Measurements from ENCODE around the gene TMC6.

TMC6 gene

GRCh38 chr17:78127888-78128550, 536 bp downstream of the TMC6 start:
- no peak for TF ChIP-seq CTCF (conservative IDR thresholded peaks at IDR 0.05; ENCODE audit: control insufficient read depth, insufficient read depth, low read depth, low read length)
- no peak for DNase-seq (ENCODE audit: low read depth)
- peak overlapping the region; percentile 4 for H3K4me3 ChIP-seq (ENCODE audit: control insufficient read depth, low read depth, low read length)

GRCh38 chr17:78127239-78127887, 1.2 kb downstream of the TMC6 start:
- no peak for DNase-seq (ENCODE audit: low read depth)
- TF ChIP-seq CTCF (conservative IDR thresholded peaks at IDR 0.05; ENCODE audit: control insufficient read depth, insufficient read depth, low read depth, low read length) = no peak
- H3K4me3 ChIP-seq (ENCODE audit: control insufficient read depth, low read depth, low read length) = no peak overlapping the region

- no peak for TF ChIP-seq CTCF (conservative IDR thresholded peaks at IDR 0.05; ENCODE audit: control insufficient read depth, insufficient read depth, low read depth, low read length)
- DNase-seq (ENCODE audit: low read depth) = no peak
- no peak overlapping the region for H3K4me3 ChIP-seq (ENCODE audit: control insufficient read depth, low read depth, low read length)
Measured at GRCh38 chr17:78126895-78127238, 1.7 kb downstream of the TMC6 start.

GRCh38 chr17:78125976-78126894, 2.3 kb downstream of the TMC6 start:
- no peak for TF ChIP-seq CTCF (conservative IDR thresholded peaks at IDR 0.05; ENCODE audit: control insufficient read depth, insufficient read depth, low read depth, low read length)
- no peak overlapping the region for H3K4me3 ChIP-seq (ENCODE audit: control insufficient read depth, low read depth, low read length)
- DNase-seq (ENCODE audit: low read depth) = no peak

- TF ChIP-seq CTCF (conservative IDR thresholded peaks at IDR 0.05; ENCODE audit: control insufficient read depth, insufficient read depth, low read depth, low read length) = no peak
- no peak overlapping the region for H3K4me3 ChIP-seq (ENCODE audit: control insufficient read depth, low read depth, low read length)
- no peak for DNase-seq (ENCODE audit: low read depth)
Measured at GRCh38 chr17:78125138-78125913, 3.2 kb downstream of the TMC6 start.

GRCh38 chr17:78124836-78125137, 3.8 kb downstream of the TMC6 start:
- TF ChIP-seq CTCF (conservative IDR thresholded peaks at IDR 0.05; ENCODE audit: control insufficient read depth, insufficient read depth, low read depth, low read length) = no peak
- no peak overlapping the region for H3K4me3 ChIP-seq (ENCODE audit: control insufficient read depth, low read depth, low read length)
- DNase-seq (ENCODE audit: low read depth) = no peak
